ENCODE results near the gene GAB2.

Gene GAB2

GRCh38 chr11:78217650-78218541, 199.7 kb downstream of the GAB2 start:
- no peak for DNase-seq

DNA sequence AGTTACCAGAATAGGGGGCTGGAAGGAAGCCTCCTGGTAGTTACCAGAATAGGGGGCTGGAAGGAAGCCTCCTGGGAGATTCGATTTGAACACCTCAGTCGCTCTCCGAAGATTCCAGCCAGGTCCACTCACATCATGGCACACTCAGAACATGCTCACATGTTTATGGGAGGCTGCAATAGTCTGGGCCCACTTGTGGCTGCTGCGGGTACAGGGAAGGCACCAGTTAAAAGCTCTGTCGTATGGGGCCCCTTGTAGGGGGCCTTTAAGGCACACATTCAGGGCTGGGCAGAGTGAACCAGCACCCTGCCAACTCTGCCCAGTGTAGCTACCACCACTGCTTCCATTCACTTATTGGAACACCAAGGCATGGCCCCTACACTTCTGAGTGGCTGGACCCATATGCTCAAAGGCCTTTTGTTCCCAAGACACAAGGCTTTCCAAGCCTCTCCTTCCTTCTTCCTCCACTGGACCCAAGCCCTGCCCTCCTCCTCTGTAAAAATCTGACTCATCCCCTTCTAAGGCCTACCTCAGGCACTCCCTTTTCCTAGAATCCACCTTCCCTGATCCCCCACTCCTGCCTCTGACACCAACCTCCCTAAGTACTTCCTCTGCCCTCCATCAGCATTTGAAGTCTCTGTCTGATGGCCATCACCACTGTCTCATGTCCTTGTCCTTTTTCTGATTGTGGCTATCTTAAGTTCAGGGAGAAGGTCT, 200.9 kb downstream of the GAB2 start:
- no peak for DNase-seq

- DNase-seq = no peak
Observed at GRCh38 chr11:78216021-78216420, 201.6 kb downstream of the GAB2 start.

- DNase-seq = peak in 1 of 2 experiments; percentile 8
Observed at GRCh38 chr11:78214331-78215194, 203.1 kb downstream of the GAB2 start.

- DNase-seq = no peak
Observed at GRCh38 chr11:78213526-78214330, 203.9 kb downstream of the GAB2 start.

DNA sequence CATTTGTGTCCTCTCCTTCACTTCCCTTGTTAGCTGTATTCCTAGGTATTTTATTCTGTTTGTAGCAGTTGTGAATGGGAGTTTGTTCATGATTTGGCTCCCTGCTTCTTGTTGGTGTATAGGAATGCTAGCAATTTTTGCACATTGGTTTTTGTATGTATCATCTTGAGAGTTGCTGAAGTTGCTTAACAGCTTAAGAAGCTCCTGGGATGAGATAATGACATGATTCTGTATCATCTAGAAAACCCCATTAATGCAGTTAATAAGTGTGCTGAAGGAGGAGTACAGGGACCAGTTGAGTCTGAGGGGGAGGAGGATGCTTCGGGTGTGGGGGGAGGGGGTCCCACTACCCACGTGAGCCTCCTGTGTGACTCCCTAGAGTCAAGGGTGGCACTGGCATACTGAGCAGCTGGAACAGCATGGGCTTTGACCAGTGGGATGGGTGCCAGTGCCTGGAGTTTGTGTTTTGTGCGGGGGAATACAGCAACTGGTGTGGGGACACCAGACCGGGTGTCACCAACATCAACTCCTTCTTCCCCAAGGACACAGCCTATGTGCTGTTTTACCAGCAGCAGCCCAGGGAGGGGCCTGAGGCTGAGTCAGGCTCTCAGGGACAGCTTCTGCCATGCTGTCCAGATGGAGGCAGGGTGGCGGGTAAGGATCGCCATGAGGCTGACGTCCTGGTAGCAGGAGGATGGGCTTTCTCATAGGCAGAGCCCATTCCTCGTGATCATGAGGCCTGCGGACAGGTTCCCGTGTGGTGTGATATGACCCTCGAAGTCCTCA, 204.8 kb downstream of the GAB2 start:
- no peak for DNase-seq

GRCh38 chr11:78211565-78211964, 206.1 kb downstream of the GAB2 start:
- DNase-seq = no peak

GRCh38 chr11:78210000-78210608, 207.5 kb downstream of the GAB2 start:
- DNase-seq = no peak

DNA sequence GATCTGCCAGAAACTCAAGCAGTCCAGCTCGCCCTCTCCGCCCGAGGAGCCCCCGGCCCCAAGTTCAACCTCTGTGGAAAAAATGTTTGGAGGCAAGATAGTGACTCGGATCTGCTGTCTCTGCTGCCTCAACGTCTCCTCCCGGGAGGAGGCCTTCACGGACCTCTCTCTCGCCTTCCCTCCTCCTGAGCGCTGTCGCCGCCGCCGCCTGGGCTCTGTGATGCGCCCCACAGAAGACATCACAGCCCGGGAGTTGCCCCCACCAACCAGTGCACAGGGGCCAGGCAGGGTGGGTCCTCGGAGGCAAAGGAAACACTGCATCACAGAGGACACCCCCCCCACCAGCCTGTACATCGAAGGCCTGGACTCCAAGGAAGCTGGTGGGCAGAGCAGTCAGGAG, 208.1 kb downstream of the GAB2 start:
- no peak for DNase-seq

DNA sequence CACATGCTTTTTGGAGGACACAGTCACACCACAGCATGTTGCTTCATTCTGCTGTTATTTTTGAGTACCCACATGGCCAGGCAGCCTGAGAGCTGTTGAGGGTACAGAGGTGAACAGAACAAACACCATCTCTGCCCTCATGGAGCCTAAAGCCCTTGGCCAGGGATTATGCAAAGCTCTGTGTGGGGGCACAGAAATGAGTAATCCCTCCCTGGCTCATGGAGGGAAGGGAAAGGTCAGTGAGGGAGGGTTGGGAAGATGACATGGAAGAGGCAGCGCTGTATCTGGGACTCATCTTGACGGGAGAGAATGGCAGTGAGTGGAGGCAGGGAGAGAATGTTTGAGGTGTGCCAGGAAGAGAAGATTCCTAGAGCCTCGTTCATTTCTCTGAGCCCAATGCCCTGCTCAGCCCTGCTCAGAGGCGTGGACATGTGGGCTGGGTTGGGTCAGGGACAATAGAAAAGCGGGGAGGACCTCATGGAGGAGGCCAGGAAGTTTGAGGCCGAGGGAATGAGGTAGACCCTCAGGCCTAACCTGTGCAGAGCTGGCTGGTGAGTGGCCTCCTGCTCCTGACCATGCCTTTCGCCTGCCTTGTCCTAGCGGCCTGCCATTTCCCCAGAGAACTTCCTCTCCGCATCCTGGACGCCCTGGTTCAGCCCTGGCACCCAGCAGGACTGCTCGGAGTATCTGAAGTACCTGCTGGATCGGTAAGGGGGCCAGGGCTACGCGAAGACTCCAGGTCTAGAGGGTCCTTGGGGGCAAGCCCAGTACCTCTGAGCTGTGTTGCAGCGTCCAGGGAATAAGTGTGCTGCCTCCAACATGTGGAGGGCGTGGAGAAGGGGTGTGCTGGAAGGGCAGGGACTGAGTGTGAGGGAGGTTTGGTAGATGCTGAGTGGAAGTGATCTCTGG, 209.1 kb downstream of the GAB2 start:
- no peak for DNase-seq

- no peak for DNase-seq
Observed at GRCh38 chr11:78207532-78208256, 209.9 kb downstream of the GAB2 start.

- DNase-seq = no peak
Observed at GRCh38 chr11:78205691-78206090, 211.9 kb downstream of the GAB2 start.

GRCh38 chr11:78205256-78205655, 212.4 kb downstream of the GAB2 start:
- DNase-seq = no peak

DNA sequence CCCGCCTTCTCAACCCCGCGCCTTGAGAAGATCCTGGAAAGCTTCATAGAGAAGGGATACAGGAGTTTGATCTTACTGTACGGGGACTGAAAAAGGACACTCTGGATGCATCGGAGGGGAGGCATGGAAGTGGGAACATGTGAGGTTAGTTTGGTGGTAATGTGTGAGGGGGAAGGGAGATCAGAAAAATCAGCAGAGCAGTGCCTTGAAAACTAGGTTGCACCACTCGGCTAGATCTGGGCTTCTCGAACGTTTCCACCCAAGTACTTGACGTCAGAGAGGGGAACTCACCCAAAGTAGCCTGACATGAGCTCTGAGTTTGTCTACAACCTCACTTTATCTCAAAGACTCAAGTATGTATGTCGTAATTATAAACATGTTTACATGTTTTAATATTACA, 214.4 kb downstream of the GAB2 start:
- no peak for DNase-seq

DNA sequence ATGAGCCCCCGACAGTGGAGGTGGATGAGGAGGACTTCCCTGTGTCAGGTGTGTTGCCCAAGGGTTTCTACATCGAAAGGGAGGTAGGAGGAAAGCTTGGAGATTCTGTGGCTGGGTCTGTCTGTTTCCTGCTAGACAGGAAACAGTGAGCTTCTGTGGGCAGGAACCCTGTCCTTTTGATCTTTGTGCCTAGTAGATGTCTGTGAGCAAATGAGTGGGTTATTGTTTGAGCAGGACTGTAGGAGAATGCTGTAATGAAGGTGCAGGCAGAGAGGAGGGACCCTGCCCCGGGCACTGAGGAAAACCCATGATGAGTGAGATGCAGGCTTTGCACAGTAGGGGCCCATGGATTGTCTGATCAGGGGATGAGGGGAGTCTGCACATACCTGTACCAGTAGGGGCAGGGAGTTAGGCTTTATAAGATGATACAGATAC, 214.9 kb downstream of the GAB2 start:
- DNase-seq = no peak

DNA sequence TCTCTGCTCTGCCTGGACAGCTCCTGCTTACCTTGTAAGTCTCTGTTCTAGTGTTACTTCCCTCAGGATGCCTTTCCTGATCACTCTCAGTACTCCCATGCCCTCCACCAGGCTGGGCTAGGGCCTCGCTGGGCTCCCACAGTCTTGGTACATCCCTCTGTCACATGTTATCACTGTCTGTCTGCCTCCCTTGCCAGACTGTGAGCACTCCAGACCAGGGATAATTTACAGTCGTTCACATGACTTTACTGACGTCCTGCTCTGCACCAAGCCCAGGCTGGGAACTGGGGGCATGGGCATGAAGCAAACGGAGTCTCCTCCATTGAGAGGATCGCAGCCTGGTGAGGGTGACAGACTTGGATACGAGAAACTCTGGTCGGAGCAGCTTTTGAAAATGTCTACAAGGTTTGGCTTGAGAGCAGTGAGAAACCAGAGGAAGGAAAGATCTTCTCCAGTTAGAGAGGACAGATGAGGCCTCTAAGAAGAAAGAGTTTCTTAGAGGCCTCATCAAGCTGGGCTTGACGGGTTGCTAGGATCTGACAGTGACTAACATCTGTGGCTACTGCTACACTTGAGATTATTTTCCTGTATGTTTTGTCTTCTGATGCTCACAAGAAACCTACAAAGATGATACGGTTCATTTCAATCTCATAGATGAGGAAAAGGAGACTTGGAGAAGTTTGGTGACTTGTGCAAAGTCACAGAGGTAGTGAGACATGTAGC, 216.4 kb downstream of the GAB2 start:
- DNase-seq = no peak

DNA sequence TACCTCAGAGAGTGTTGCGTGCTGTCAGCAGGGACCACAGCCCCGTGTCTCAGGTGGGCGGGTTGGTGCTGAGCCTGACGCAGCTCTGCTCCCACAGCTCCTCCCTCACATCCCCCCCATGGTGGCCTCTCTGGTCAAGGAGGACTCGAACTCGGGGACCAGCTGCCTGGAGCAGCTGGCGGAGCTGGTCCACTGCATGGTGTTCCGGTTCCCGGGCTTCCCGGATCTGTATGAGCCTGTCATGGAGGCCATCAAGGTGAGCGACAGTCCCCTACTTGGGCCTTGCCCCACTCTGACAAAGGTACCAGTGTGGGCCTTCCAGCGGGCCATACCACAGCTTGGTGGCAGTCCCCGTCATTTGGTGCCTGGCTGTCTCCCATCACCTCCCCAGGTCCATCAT, 217.1 kb downstream of the GAB2 start:
- no peak for DNase-seq

GRCh38 chr11:78200061-78200460, 217.6 kb downstream of the GAB2 start:
- no peak for DNase-seq

DNA sequence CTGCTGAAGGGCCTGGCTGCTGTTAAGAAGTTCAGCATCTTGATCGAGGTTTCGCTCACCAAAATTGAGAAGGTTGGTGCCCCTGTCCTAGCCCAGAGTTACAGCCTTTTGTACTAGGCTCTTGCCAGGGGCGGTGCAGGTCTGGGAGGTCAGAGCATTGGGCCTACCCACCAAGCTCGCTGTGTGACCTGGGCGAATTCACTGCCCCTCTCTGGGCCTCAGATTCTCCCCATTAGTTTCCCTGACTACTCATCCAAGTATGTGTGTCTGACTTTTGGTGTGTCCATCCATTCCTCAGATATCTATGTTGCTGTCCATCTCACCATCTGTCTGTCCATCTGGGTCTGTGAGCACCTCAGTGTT, 218.0 kb downstream of the GAB2 start:
- DNase-seq = no peak
